Measurements from ENCODE around the gene PCSK7. TPM values are rescaled to one million over a fixed set of nuclear protein-coding genes. Genes with fewer than 3 reads are reported as not detected.

Gene PCSK7
- total RNA-seq, 2 donors from 2014 or later = 312 to 355 TPM

DNA sequence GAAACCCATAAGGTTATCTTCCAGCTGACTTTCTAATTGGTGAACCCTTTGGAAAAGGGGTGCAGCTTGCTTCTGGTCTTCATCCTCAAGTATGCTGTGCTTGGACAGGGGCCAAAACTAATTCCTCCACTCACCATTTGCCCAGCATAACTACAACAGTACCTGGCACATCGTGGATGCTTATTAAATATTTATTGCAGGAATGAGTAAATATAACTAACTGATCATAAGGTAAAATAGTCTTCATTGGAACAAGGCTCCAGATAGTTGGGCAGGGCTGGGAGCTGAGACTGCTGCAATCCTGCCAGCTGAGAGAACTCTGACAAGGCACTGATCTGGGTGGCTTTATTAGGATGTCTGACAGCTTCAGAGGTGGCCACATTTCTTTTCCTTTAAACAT, 55.7 kb downstream of the PCSK7 start:
- Mint-ChIP-seq H3K36me3 (ENCODE audit: low read depth) (no peaks in the 10 kb centered on the region), H3K27ac (no peak overlapping the region), H3K4me1 (peaks cover 20% of the 10 kb centered on the region), H3K4me3 (no peak overlapping the region), H3K27me3 (no peaks in the 10 kb centered on the region)
- ATAC-seq (no peak), DNase-seq (no peak)
- no peaks in the 10 kb centered on the region for H3K9me3 ChIP-seq (ENCODE audit: control insufficient read depth, low read length, poor library complexity, severe bottlenecking)

DNA sequence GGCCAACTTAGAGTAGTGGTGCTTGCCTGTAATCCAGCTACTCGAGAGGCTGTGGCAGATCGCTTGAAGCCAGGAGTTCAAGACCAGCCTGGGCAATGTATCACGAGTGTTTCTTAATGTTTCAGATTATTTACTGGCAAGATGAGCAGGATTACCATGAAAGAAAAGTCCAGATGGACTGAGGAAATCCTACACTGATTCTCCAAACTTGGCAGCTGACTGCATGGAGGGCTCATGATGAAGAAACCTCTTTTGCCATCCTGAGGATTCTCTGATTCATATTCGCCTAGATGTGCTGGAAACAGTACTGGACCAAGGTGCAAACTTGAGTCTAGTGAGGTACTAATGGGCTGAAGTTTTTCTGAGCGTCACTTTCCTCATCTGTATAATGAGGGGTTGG, 56.1 kb downstream of the PCSK7 start:
- H3K27ac Mint-ChIP-seq = no peak overlapping the region
- H3K27me3 Mint-ChIP-seq = no peaks in the 10 kb centered on the region
- ATAC-seq (no peak), DNase-seq (no peak)
- no peaks in the 10 kb centered on the region for H3K36me3 Mint-ChIP-seq (ENCODE audit: low read depth)
- no peaks in the 10 kb centered on the region for H3K9me3 ChIP-seq (ENCODE audit: control insufficient read depth, low read length, poor library complexity, severe bottlenecking)
- H3K4me3 Mint-ChIP-seq = no peak overlapping the region
- H3K4me1 Mint-ChIP-seq = peaks cover 16% of the 10 kb centered on the region

DNA sequence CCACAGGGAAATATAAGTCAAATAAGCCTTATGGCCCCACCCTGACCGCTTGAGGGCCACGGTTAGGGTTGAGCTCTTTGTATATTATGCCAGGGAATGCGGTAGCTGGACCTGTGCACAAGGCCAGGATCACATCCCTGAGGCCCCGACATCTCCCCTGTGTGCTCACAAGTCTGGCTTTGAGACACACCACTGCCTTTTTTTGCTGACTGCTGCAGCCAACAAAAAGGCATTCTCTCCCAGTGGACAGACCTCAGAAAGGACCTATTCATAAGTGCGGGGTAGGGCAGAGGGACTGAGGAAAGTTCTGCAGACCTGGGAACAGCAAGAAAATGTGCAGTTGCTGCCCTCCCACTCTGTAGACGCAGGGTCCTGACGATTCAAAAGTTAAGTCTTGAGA, 56.8 kb downstream of the PCSK7 start:
- H3K27me3 Mint-ChIP-seq = no peaks in the 10 kb centered on the region
- peak overlapping the region; percentile 62 for H3K27ac Mint-ChIP-seq
- DNase-seq = no peak
- no peak overlapping the region for H3K4me3 Mint-ChIP-seq
- no peaks in the 10 kb centered on the region for H3K9me3 ChIP-seq (ENCODE audit: control insufficient read depth, low read length, poor library complexity, severe bottlenecking)
- H3K36me3 Mint-ChIP-seq (ENCODE audit: low read depth) = no peaks in the 10 kb centered on the region
- no peak for ATAC-seq
- peaks cover 13% of the 10 kb centered on the region for H3K4me1 Mint-ChIP-seq

DNA sequence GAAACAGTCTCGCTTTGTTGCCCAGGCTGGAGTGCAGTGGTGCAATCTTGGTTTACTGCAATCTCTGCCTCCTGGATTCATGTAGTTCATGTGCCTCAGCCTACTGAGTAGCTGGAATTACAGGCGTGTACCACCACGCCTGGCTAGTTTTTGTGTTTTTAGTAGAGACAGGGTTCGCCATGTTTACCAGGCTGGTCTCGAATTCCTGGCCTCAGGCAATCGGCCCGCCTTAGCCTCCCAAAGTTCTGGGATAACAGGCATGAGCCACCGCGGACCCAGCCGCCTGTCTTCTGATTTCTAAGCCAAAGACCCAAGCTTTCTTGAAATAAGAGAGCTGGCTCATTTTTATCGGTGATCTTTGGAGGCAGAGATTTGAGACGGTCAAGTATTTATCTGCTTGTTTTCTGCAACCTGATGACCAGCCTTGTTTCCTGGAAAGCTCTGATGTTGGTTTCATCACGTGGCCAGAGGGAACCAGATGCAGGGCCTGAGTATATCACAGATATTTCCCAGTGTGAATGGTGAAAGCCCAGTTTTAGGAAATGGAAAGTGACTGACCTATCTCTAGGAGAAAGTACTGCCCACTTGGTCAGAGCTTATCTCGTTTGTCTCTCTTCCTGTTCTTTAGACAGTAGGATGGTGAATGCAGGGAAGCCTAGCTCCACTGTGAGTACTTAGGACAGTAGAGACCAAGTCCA, 59.0 kb downstream of the PCSK7 start:
- ATAC-seq = no peak
- Mint-ChIP-seq H3K36me3 (ENCODE audit: low read depth) (no peaks in the 10 kb centered on the region), H3K27ac (peak overlapping the region; percentile 32), H3K4me3 (no peak overlapping the region), H3K27me3 (no peaks in the 10 kb centered on the region), H3K4me1 (peaks cover 3% of the 10 kb centered on the region)
- DNase-seq = no peak
- no peaks in the 10 kb centered on the region for H3K9me3 ChIP-seq (ENCODE audit: control insufficient read depth, low read length, poor library complexity, severe bottlenecking)

DNA sequence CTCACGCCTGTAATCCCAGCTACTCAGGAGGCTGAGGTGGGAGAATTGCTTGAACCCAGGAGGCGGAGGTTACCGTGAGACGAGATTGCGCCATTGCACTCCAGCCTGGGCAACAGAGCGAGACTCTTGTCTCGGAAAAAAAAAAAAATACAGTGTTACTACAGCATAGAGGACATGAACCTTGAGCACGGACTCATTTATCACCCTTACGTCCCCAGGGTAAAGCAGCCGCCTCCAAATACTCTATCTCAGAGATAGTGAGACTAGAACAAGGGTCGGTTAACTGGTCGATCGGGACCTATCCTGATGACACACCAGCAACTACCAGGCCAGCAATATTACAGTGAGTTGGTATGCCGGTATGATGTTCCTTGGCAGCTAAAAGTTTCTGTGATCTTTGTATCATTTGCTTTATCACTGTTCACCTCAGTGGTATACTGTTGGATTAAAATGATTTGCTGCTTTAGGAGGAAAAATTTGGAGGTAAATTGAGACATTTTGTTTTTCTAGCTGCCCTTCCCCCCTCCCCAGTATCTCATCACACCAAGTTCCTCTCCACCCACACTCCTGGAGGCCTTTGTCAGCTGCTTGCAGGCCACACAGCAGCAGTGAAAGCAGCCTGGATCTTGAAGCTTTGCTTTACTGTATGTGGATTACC, 60.3 kb downstream of the PCSK7 start:
- DNase-seq = no peak
- H3K9me3 ChIP-seq (ENCODE audit: control insufficient read depth, low read length, poor library complexity, severe bottlenecking) = no peaks in the 10 kb centered on the region
- H3K27ac Mint-ChIP-seq = no peak overlapping the region
- H3K27me3 Mint-ChIP-seq = no peaks in the 10 kb centered on the region
- H3K4me1 Mint-ChIP-seq = peaks cover 3% of the 10 kb centered on the region
- peaks cover 2% of the 10 kb centered on the region for H3K36me3 Mint-ChIP-seq (ENCODE audit: low read depth)
- no peak for ATAC-seq
- no peak overlapping the region for H3K4me3 Mint-ChIP-seq

DNA sequence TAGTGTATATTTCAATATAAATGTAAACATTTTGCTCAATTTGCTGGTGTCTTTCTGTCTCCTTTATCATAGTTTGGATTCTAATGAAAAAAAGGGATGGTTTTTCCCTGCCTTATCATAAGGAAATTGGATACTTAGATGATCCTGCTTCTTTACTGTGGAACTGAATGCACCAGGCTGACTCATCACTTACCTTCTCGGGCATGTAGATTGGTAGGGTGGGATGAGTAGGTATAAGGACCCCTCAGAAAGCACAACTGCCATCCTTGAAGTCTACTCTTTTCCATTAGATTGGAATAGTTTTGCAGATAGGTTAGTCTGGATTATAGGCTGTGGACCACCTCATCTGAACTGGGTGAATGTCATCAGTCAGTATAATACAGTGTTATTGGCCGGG, 60.9 kb downstream of the PCSK7 start:
- no peak for ATAC-seq
- H3K9me3 ChIP-seq (ENCODE audit: control insufficient read depth, low read length, poor library complexity, severe bottlenecking) = no peaks in the 10 kb centered on the region
- Mint-ChIP-seq H3K27ac (no peak overlapping the region), H3K36me3 (ENCODE audit: low read depth) (peaks cover 2% of the 10 kb centered on the region), H3K27me3 (no peaks in the 10 kb centered on the region), H3K4me3 (no peak overlapping the region), H3K4me1 (peaks cover 3% of the 10 kb centered on the region)
- no peak for DNase-seq

DNA sequence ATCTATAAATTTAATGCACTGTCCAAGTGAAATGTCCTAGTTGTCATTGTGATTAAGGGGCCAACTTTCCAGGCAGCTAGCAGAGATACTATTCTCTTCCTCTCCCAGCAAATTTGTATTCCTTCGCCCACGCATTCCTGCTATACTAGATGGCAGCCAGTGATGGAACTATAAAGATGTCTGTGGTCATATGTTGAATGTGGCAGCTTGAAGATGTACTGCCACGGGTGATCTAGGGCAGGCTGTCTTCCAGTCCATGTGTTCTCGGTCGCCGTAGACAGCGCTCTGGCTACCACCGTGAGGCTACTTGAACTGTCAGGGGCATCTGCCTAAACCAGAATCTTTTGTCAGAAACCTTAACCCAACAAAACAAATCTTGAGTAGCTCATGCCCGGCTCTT, 61.7 kb downstream of the PCSK7 start:
- Mint-ChIP-seq H3K27ac (peak overlapping the region; percentile 9), H3K4me3 (no peak overlapping the region), H3K4me1 (peaks cover 7% of the 10 kb centered on the region), H3K27me3 (no peaks in the 10 kb centered on the region), H3K36me3 (ENCODE audit: low read depth) (peaks cover 6% of the 10 kb centered on the region)
- ATAC-seq (no peak), DNase-seq (no peak)
- no peaks in the 10 kb centered on the region for H3K9me3 ChIP-seq (ENCODE audit: control insufficient read depth, low read length, poor library complexity, severe bottlenecking)

DNA sequence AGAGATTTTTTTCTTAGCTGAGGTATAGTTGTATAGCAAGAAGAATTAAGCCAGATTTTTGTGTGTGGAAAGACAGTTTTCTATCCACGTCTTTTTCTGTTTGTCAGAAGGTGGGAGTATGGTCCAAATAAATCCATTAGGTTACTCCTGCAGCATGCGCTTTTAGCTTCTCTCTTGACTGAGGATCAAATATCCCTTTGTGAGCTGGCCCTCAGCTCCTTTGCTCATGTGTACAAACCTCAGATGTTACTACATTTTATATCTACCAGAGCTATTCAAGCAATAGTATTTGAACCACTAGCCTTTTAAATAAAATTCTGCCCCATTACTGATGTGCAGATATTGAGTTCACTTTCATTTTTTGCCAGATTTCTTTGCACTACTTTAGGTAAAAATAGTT, 62.1 kb downstream of the PCSK7 start:
- H3K27ac Mint-ChIP-seq = peak overlapping the region; percentile 9
- H3K4me1 Mint-ChIP-seq = peaks cover 7% of the 10 kb centered on the region
- H3K27me3 Mint-ChIP-seq = no peaks in the 10 kb centered on the region
- no peak for DNase-seq
- no peak for ATAC-seq
- no peaks in the 10 kb centered on the region for H3K9me3 ChIP-seq (ENCODE audit: control insufficient read depth, low read length, poor library complexity, severe bottlenecking)
- peaks cover 6% of the 10 kb centered on the region for H3K36me3 Mint-ChIP-seq (ENCODE audit: low read depth)
- H3K4me3 Mint-ChIP-seq = no peak overlapping the region

DNA sequence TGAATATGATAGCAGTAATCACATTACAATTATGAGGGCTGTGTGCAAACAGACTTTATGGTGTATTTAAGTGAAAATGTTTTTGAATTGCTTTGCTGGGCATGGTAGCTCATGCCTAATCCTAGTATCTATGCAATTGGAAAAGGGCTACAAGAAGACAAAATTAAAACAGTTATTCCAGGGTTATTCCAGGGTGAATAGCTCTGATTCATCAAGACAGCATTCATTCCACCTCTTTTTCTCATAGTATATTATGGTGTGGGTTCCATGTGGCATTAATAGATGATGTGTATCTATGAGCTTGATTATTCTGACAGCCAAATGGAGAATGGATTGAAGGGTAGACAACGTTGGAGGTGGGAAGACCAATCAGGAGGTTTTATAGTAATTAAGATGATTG, 65.4 kb downstream of the PCSK7 start:
- Mint-ChIP-seq H3K4me3 (no peak overlapping the region), H3K4me1 (peaks cover 7% of the 10 kb centered on the region), H3K36me3 (ENCODE audit: low read depth) (peaks cover 6% of the 10 kb centered on the region), H3K27me3 (no peaks in the 10 kb centered on the region), H3K27ac (no peak overlapping the region)
- no peaks in the 10 kb centered on the region for H3K9me3 ChIP-seq (ENCODE audit: control insufficient read depth, low read length, poor library complexity, severe bottlenecking)
- ATAC-seq (no peak), DNase-seq (no peak)

DNA sequence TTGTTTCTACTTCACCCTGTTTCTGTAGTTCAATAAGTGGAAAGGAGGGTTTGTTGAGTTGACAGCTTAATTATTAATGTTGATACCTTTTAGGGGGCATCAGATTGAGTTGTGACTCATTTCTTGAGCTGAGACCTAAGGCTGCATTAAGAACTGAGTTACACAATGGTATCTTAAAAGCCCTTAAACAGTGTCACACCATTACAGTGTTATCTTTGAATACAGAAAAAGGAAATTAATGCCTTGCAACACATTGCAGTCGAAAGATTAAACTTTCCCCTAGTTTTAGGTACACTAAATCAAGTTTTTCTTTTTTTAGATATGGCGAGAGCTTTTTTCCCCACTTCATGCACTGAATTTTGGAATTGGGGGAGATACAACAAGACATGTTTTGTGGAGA, 71.0 kb downstream of the PCSK7 start:
- Mint-ChIP-seq H3K4me3 (no peak overlapping the region), H3K27me3 (no peaks in the 10 kb centered on the region), H3K27ac (no peak overlapping the region), H3K4me1 (peaks cover 14% of the 10 kb centered on the region), H3K36me3 (ENCODE audit: low read depth) (peaks cover 3% of the 10 kb centered on the region)
- H3K9me3 ChIP-seq (ENCODE audit: control insufficient read depth, low read length, poor library complexity, severe bottlenecking) = no peaks in the 10 kb centered on the region
- ATAC-seq (no peak), DNase-seq (no peak)

DNA sequence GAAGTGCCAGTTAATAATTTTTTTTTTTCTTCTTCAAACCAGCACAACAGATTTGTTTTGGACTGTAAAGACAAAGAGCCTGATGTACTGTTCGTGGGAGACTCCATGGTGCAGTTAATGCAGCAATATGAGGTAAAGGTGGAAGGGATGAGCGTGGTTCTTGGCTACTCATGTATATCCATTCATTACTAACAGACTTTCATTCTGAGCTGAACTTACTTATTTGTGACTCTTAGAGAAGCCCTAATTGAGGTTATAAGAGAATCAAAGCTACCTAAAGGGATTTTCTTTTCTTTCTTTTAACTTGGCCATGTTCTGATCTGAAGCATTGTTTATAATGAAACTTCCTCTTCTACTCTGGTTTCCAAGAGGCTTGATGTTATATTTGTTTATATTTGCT, 72.0 kb downstream of the PCSK7 start:
- ATAC-seq (no peak), DNase-seq (no peak)
- no peaks in the 10 kb centered on the region for H3K36me3 Mint-ChIP-seq (ENCODE audit: low read depth)
- H3K27me3 Mint-ChIP-seq = no peaks in the 10 kb centered on the region
- no peak overlapping the region for H3K4me3 Mint-ChIP-seq
- no peak overlapping the region for H3K27ac Mint-ChIP-seq
- H3K9me3 ChIP-seq (ENCODE audit: control insufficient read depth, low read length, poor library complexity, severe bottlenecking) = no peaks in the 10 kb centered on the region
- H3K4me1 Mint-ChIP-seq = peaks cover 13% of the 10 kb centered on the region

DNA sequence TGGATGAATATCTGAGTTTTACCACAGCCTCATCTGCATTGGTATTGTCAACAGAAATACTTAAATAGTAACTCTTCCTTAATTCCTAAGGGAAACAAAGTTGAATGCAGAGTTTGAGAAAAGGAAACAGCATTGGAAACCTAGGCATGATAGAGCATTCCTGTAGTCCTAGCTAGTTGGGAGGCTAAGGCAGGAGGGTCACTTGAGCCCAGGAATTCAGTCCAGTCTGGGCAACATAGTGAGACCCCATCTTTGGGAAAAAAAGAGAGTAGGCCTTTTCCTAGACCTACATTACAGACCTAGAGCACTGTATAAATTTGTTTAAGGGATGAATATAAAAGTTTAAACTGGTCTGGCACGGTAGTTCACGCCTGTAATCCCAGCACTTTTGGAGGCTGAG, 74.4 kb downstream of the PCSK7 start:
- Mint-ChIP-seq H3K27me3 (no peaks in the 10 kb centered on the region), H3K27ac (no peak overlapping the region), H3K36me3 (ENCODE audit: low read depth) (no peaks in the 10 kb centered on the region), H3K4me3 (no peak overlapping the region), H3K4me1 (peaks cover 13% of the 10 kb centered on the region)
- no peak for DNase-seq
- ATAC-seq = no peak
- H3K9me3 ChIP-seq (ENCODE audit: control insufficient read depth, low read length, poor library complexity, severe bottlenecking) = no peaks in the 10 kb centered on the region

DNA sequence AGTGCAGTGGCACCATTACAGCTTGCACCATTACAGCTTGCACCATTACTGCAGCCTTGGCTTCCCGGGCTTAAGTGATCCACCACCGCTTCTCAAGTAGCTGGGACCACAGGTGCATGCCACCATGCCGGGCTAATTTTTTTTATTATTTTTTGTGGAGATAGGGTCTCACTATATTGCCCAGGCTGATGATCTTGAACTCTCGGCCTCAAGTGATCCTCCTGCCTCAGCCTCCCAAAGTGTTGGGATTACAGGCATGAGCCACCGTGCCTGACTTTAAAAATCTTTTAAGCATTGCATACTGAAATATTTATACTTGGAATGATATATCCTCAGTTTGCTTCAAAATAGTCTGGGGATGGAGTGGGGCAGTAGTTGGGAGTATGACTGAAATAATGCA, 77.4 kb downstream of the PCSK7 start:
- DNase-seq = no peak
- H3K36me3 Mint-ChIP-seq (ENCODE audit: low read depth) = no peaks in the 10 kb centered on the region

More for the DNA sequence above, 77.4 kb downstream of the PCSK7 start:
- no peak for ATAC-seq
- Mint-ChIP-seq H3K4me1 (peaks cover 20% of the 10 kb centered on the region), H3K27ac (peak overlapping the region; percentile 41), H3K27me3 (no peaks in the 10 kb centered on the region), H3K4me3 (no peak overlapping the region)
- H3K9me3 ChIP-seq (ENCODE audit: control insufficient read depth, low read length, poor library complexity, severe bottlenecking) = no peaks in the 10 kb centered on the region

All from T-helper 17 cell (primary cell).